GM12873 (cell line): ENCODE data around the gene RNF13.

Source experiments
- TF ChIP-seq, protein P1 (sequence below): IDR thresholded peaks from 2 replicates; pipeline ENCODE4 v1.5.1; 2012; ENCODE audit warnings: low read depth, mild to moderate bottlenecking, moderate library complexity, low read length, control low read depth; ENCODE audit not compliant: insufficient read depth; ENCODE audit errors: missing control alignments

RNF13 gene

DNA sequence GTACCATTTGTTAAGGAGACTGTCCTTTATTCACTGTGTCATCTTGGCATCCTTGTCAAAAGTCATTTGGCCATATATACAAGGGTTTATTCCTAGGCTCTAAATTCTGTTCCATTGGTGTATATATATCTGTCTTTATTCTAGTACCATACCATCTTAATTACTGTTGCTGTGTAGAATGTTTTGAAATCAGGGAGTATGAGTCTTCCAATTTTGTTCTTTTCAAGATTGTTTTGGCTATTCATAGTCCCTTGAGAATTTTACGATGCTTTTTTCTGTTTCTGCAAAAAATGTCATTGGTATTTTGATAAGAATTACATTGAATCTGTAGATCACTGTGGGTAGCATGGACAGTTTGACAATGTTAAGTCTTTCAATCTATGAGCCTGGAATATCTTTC, 128.9 kb downstream of the RNF13 start:
- TF ChIP-seq, protein P1, sequence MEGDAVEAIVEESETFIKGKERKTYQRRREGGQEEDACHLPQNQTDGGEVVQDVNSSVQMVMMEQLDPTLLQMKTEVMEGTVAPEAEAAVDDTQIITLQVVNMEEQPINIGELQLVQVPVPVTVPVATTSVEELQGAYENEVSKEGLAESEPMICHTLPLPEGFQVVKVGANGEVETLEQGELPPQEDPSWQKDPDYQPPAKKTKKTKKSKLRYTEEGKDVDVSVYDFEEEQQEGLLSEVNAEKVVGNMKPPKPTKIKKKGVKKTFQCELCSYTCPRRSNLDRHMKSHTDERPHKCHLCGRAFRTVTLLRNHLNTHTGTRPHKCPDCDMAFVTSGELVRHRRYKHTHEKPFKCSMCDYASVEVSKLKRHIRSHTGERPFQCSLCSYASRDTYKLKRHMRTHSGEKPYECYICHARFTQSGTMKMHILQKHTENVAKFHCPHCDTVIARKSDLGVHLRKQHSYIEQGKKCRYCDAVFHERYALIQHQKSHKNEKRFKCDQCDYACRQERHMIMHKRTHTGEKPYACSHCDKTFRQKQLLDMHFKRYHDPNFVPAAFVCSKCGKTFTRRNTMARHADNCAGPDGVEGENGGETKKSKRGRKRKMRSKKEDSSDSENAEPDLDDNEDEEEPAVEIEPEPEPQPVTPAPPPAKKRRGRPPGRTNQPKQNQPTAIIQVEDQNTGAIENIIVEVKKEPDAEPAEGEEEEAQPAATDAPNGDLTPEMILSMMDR = no peak

DNA sequence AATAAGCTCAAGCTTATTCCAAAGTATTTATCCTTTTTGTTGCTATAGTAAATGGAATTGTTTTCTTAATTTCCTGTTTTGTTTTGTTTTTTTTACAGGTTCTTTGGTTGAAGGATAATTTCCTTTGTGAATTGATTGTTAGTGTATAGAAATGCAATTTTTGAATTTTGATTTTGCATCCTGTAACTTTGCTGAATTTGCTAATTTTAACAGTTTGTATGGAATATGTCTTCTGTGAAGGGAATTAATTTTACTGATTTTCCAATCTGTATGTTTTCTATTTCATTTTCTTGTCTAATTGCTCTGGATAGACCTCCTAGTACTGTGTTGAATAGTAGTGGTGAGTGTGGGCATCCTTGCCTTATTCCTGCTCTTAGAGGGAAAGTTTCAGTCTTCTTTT, 129.4 kb downstream of the RNF13 start:
- TF ChIP-seq, protein P1 = no peak

DNA sequence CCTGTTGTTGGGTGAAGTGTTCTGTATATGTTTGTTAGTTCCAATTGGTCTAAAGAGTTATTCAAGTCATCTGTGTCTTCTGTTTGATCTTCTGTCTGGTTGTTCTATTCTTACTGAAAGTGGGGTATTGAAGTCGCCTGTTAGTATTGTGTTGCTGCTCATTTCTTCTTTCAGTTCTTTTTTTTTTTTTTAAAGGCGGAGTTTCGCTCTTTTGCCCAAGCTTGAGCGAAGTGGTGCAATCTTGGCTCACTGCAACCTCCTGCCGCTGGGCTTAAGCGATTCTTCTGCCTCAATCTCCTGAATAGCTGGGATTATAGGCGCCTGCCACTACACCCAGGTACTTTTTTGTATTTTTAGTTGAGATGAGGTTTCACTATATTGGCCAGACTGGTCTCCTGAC, 134.2 kb downstream of the RNF13 start:
- TF ChIP-seq, protein P1 = no peak

DNA sequence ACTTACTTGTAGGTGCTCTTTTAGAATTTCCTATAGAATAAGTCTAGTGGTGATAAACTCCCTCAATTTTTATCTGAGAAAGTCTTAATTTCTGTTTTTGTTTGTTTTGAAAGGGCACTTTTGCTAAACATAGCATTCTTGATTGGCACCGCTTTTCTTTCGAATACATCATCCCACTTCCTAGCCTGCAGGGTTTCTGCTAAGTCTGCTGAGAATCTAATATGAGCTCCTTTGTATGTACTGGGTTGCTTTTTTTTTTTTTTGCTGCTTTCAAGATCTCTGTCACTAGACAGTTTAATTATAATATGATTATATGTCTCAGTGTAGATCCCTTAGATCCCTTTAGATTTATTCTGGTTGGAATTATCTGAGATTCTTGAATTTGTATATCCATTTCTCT, 136.2 kb downstream of the RNF13 start:
- TF ChIP-seq, protein P1 = no peak

DNA sequence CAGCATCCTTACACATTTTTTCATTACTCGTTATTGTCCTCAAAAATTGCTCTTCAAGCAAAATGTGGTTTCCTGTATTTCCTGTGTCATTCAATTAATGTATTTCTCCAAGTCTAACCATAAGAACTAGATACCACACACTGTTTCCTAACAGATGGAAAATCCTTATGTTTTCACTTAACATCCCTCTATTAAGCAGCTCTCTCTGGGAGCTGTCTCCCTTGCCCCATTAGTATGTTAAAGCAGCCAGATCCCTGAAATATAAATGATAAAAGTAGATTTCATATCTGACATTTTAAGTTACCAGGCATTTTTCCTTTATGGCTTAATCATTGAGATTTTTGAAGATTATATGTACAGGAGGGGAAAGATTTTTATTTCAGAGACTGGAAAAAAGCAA, 141.8 kb downstream of the RNF13 start:
- TF ChIP-seq, protein P1 = no peak

DNA sequence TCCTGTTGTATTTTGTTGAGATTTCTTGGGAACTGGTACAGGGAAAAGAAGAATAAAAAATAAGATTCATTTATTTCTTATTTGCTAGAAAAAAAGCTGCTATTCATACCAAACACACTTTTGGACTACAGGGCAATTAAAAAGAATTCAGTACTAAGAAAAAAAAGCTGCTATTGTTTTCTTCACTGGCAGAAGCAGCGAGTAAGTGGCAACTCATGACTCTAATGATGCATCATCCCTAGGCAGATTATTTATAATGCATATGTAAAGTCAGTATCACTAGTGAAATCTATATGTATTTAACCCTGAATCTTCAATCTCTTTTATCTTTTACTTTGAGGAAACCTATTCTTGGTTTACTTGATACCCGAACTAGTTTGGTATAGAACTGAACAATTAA, 142.4 kb downstream of the RNF13 start:
- TF ChIP-seq, protein P1 = no peak

DNA sequence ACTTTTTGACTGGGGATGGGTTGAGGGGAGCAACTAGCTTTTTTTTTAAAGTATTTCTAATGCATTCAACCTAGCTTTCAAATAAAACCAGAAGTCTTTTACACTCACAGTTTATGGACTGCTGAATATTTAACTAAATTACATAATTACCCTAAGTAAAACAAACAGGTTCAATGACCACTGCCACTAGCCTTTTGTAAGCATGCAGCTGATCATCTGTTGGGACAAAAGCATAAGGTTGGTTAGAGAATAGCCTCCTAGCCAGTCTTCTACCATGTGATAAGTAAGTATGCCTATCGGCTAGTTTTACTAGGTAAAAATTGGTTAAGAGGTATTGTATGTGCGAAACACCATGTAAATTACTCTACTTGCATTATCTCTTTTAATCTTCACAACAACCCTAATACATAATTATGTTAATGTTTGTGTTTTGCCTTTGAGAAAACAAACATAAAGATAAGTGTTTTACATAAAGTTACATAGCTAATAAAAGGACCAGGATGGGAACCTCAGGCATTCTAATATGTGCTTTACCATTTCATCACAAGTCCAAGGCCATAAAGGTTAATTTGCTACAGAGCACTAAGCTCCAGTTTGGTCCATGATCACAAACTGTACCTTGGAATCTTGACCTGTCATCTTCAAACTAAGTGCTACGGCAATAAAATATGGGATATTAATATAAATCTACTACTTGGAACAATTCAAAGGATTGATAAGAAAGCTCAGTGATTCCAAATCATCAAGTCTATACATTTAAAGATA, 144.5 kb downstream of the RNF13 start:
- TF ChIP-seq, protein P1 = no peak
